Activated CD8-positive, alpha-beta T cell treated with anti-CD3 and anti-CD28 coated beads for 36 hours (primary cell): ENCODE measurements around the gene KBTBD12. TPM values are rescaled to one million over a fixed set of nuclear protein-coding genes. Genes with fewer than 3 reads are reported as not detected.

Source experiments
- ATAC-seq: fragments of 200-7000 bp; cut with Tn5 transposase; one replicate; pipeline ENCODE4 v1.10.0; 2021; ENCODE audit warnings: mild to moderate bottlenecking, moderate library complexity
- CTCF ChIA-PET: fragments of 350-600 bp; sonication (Branson Sonifier 250); formaldehyde crosslinking; loops from one replicate; lab custom pipeline; 2021; ENCODE audit warnings: antibody characterized with exemption; lab: Charles Lee
- POLR2A ChIA-PET: fragments of 350-600 bp; sonication (Branson Sonifier 250); formaldehyde crosslinking; loops from one replicate; lab custom pipeline; 2021; ENCODE audit warnings: antibody characterized with exemption; lab: Charles Lee
- DNase-seq: peaks from one replicate; pipeline ENCODE4 v3.0.0-alpha.2; 2020
- H3K27ac Mint-ChIP-seq: one replicate; pipeline ENCODE4 v1.8.0; 2021; ENCODE audit warnings: mild to moderate bottlenecking, mixed read lengths
- H3K27me3 Mint-ChIP-seq: one replicate; pipeline ENCODE4 v1.8.0; 2021; ENCODE audit warnings: mixed read lengths
- H3K36me3 Mint-ChIP-seq: one replicate; pipeline ENCODE4 v1.8.0; 2021; ENCODE audit warnings: low read depth, mixed read lengths
- H3K4me1 Mint-ChIP-seq: one replicate; pipeline ENCODE4 v1.8.0; 2021; ENCODE audit warnings: low read depth, mixed read lengths
- H3K4me3 Mint-ChIP-seq: one replicate; pipeline ENCODE4 v1.8.0; 2021; ENCODE audit warnings: mild to moderate bottlenecking, moderate library complexity, mixed read lengths
- H3K9me3 Mint-ChIP-seq: one replicate; pipeline ENCODE4 v1.8.0; 2021; ENCODE audit warnings: mixed read lengths
- intact Hi-C: fragments of 100-400 bp; cut with micrococcal nuclease; formaldehyde crosslinking; loops from one replicate; pipeline ENCODE4 v1.10.0; 2022
- total RNA-seq, 2 experiments: library from RNA; stranded (reverse); gene quantifications; one replicate each; pipeline ENCODE4 v1.2.3, GENCODE V29; 2021
- TF ChIP-seq, protein P1 (sequence below): fragments of 200-600 bp; IDR thresholded peaks from one replicate; pipeline ENCODE4 v1.8.0; 2022; ENCODE audit warnings: antibody characterized with exemption, mild to moderate bottlenecking

The KBTBD12 gene
- total RNA-seq, 2 experiments from 2014 or later, result not detected

DNA sequence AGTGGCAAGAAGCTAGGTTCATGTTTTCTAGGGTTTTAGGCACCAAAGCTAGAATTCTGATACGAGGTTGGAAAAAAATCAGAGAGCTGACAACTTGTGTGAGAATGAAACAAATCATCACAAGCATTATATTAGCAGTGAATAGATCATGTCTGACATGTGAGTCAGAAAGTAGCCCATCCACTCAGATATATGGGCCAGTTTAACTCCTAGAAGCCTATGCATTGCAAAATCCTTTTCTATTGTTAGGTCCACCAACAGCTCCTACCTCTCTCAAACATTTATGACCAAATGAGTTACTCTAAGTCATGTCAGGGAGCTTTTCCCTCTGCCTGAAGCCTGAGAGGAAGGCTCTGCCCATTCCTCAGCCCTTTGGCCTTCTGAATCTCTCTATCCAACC is 44.0 kb downstream of the KBTBD12 start:
- TF ChIP-seq, protein P1, sequence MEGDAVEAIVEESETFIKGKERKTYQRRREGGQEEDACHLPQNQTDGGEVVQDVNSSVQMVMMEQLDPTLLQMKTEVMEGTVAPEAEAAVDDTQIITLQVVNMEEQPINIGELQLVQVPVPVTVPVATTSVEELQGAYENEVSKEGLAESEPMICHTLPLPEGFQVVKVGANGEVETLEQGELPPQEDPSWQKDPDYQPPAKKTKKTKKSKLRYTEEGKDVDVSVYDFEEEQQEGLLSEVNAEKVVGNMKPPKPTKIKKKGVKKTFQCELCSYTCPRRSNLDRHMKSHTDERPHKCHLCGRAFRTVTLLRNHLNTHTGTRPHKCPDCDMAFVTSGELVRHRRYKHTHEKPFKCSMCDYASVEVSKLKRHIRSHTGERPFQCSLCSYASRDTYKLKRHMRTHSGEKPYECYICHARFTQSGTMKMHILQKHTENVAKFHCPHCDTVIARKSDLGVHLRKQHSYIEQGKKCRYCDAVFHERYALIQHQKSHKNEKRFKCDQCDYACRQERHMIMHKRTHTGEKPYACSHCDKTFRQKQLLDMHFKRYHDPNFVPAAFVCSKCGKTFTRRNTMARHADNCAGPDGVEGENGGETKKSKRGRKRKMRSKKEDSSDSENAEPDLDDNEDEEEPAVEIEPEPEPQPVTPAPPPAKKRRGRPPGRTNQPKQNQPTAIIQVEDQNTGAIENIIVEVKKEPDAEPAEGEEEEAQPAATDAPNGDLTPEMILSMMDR, result no peak
- ATAC-seq, result no peak
- intact Hi-C loops, result no loop called here
- Mint-ChIP-seq H3K4me3 (no peak overlapping the region), H3K36me3 (no peaks in the 10 kb centered on the region), H3K9me3 (no peaks in the 10 kb centered on the region), H3K4me1 (no peaks in the 10 kb centered on the region), H3K27me3 (peaks cover 8% of the 10 kb centered on the region), H3K27ac (no peak overlapping the region)
- POLR2A ChIA-PET, result no interaction called here
- CTCF ChIA-PET, result interaction anchor here (1.0 to 2.5 kb wide), 4 partner anchors 10 to 307 kb away, joined by 3 to 9 read pairs (median 4); no protein-coding TSS in a partner anchor
- no peak for DNase-seq

DNA sequence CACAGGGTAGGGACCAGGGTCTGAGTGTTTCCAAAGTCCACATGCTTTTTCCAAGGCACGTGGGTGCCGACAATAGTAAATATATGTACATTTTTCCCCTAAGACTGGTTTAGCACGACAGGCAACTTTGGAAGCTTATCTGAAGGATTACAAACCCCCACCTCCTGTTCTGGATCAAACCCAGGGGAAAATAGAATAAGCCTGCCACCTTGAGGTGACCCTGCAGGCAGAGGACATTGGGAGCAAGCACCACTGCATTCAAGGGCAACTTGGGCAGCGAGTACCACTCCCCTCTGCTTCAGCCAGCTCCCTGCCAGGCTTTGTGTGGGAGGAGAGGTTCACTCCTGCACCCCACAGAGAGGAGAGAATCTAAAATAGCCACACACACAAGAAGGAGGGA is 44.8 kb downstream of the KBTBD12 start:
- TF ChIP-seq, protein P1, result peak; percentile 30
- H3K9me3 Mint-ChIP-seq, result no peaks in the 10 kb centered on the region
- ChIA-PET POLR2A (no interaction called here), CTCF (interaction anchor here (1.0 to 2.5 kb wide), 6 partner anchors 11 to 385 kb away, joined by 3 to 9 read pairs (median 4); no protein-coding TSS in a partner anchor)
- ATAC-seq, result no peak
- no peak for DNase-seq
- no peaks in the 10 kb centered on the region for H3K4me1 Mint-ChIP-seq
- H3K4me3 Mint-ChIP-seq, result no peak overlapping the region
- intact Hi-C loops, result no loop called here
- no peaks in the 10 kb centered on the region for H3K36me3 Mint-ChIP-seq
- H3K27ac Mint-ChIP-seq, result no peak overlapping the region
- H3K27me3 Mint-ChIP-seq, result peaks cover 2% of the 10 kb centered on the region

- CTCF ChIA-PET, result interaction anchor here (1.0 to 2.5 kb wide), 5 partner anchors 11 to 386 kb away, joined by 3 to 9 read pairs (median 3); no protein-coding TSS in a partner anchor
- Mint-ChIP-seq H3K4me1 (no peaks in the 10 kb centered on the region), H3K27ac (no peak overlapping the region), H3K36me3 (no peaks in the 10 kb centered on the region), H3K4me3 (no peak overlapping the region), H3K27me3 (peaks cover 2% of the 10 kb centered on the region), H3K9me3 (no peaks in the 10 kb centered on the region)
- intact Hi-C loops, result no loop called here
- ATAC-seq (no peak), DNase-seq (no peak)
- TF ChIP-seq, protein P1, result no peak
- POLR2A ChIA-PET, result no interaction called here
Measured at GRCh38 chr3:127960421-127960965, 45.5 kb downstream of the KBTBD12 start.

GRCh38 chr3:127961124-127961523 is 46.1 kb downstream of the KBTBD12 start:
- no peak overlapping the region for H3K4me3 Mint-ChIP-seq
- DNase-seq (no peak), ATAC-seq (no peak)
- no peaks in the 10 kb centered on the region for H3K36me3 Mint-ChIP-seq
- intact Hi-C loops, result no loop called here
- peaks cover 2% of the 10 kb centered on the region for H3K27me3 Mint-ChIP-seq
- CTCF ChIA-PET, result interaction anchor here (1.0 to 2.5 kb wide), 4 partner anchors 10 to 386 kb away, joined by 3 to 9 read pairs (median 4); no protein-coding TSS in a partner anchor
- POLR2A ChIA-PET, result no interaction called here
- no peaks in the 10 kb centered on the region for H3K4me1 Mint-ChIP-seq
- H3K9me3 Mint-ChIP-seq, result no peaks in the 10 kb centered on the region
- H3K27ac Mint-ChIP-seq, result no peak overlapping the region
- TF ChIP-seq, protein P1, result no peak

DNA sequence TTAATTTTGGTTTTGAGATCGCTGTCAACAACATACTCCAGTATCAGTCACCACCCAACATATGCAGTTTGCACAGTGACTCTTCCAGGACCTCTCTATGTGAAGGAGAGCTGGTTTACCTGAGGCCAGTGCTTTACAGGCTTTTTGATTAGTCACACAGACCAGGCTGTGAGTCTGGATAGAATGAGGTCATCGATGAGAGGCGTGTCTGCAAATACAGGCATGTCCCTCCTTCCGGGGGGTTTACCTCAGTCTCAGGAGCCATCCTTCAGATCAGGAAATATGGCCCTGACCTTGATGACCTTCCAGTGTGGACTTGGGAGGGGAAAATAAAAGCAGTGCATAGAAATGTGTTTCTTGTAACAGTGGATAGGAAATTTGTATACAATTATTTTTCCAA is 46.9 kb downstream of the KBTBD12 start:
- peak; percentile 51 for ATAC-seq
- no peak overlapping the region for H3K27ac Mint-ChIP-seq

More for the DNA sequence above, 46.9 kb downstream of the KBTBD12 start:
- ChIA-PET CTCF (no interaction called here), POLR2A (no interaction called here)
- Mint-ChIP-seq H3K9me3 (no peaks in the 10 kb centered on the region), H3K27me3 (peaks cover 1% of the 10 kb centered on the region), H3K4me1 (no peaks in the 10 kb centered on the region), H3K36me3 (no peaks in the 10 kb centered on the region), H3K4me3 (no peak overlapping the region)
- TF ChIP-seq, protein P1, result no peak
- no peak for DNase-seq
- intact Hi-C loops, result no loop called here
